ENCODE results near the gene BORCS5. TPM values are rescaled to one million over a fixed set of nuclear protein-coding genes. Genes with fewer than 3 reads are reported as not detected.
"Not testable (repeated sequence)": the region's sequence is repeated elsewhere in the genome, so short reads cannot be mapped to it uniquely, and the experiment has no call there.

BORCS5 gene
- total RNA-seq, result 35.8 TPM

GRCh38 chr12:12356896-12357718 lies at the start of gene BORCS5:
Gene BORCS5 (plus strand): TSS chr12:12357078. CDS start chr12:12357452, 374 bp downstream.
- intact Hi-C loops (cut with DNase I), result no loop called here
- peak; percentile 98 for DNase-seq (ENCODE audit: low spot score)
- ATAC-seq, result peak; percentile 99

- intact Hi-C loops (cut with DNase I); DNase-seq (ENCODE audit: low spot score); ATAC-seq: not testable (repeated sequence)
Observed at GRCh38 chr12:12310695-12311094, 46.2 kb upstream of the BORCS5 start.

GRCh38 chr12:12315838-12316237 lies 41.0 kb upstream of the BORCS5 start:
- ATAC-seq, result no peak
- intact Hi-C loops (cut with DNase I), result no loop called here
- DNase-seq (ENCODE audit: low spot score), result no peak

GRCh38 chr12:12319451-12320183 lies 37.3 kb upstream of the BORCS5 start:
- no peak for DNase-seq (ENCODE audit: low spot score)
- intact Hi-C loops (cut with DNase I), result loop anchor here (10.0 kb wide), 1 partner anchor 235 kb away; no protein-coding TSS in a partner anchor
- ATAC-seq, result peak; percentile 89

GRCh38 chr12:12323118-12323517 lies 33.8 kb upstream of the BORCS5 start:
- DNase-seq (ENCODE audit: low spot score) (no peak), ATAC-seq (no peak)
- intact Hi-C loops (cut with DNase I), result loop anchor here (10.0 kb wide), 1 partner anchor 238 kb away; no protein-coding TSS in a partner anchor

GRCh38 chr12:12323591-12323990 lies 33.3 kb upstream of the BORCS5 start:
- ATAC-seq (no peak), DNase-seq (ENCODE audit: low spot score) (no peak)
- intact Hi-C loops (cut with DNase I), result loop anchor here (10.0 kb wide), 1 partner anchor 239 kb away; no protein-coding TSS in a partner anchor

- intact Hi-C loops (cut with DNase I), result loop anchor here (10.0 kb wide), 1 partner anchor 241 kb away; no protein-coding TSS in a partner anchor
- ATAC-seq (no peak), DNase-seq (ENCODE audit: low spot score) (no peak)
Observed at GRCh38 chr12:12326262-12326661, 30.6 kb upstream of the BORCS5 start.

GRCh38 chr12:12327802-12328201 lies 29.1 kb upstream of the BORCS5 start:
- ATAC-seq, result peak; percentile 41
- no peak for DNase-seq (ENCODE audit: low spot score)
- intact Hi-C loops (cut with DNase I), result loop anchor here (10.0 kb wide), 1 partner anchor 243 kb away; no protein-coding TSS in a partner anchor

GRCh38 chr12:12331244-12331771 lies 25.6 kb upstream of the BORCS5 start:
- DNase-seq (ENCODE audit: low spot score) (no peak), ATAC-seq (no peak)
- intact Hi-C loops (cut with DNase I), result no loop called here

- DNase-seq (ENCODE audit: low spot score), result no peak
- no peak for ATAC-seq
- intact Hi-C loops (cut with DNase I), result no loop called here
Observed at GRCh38 chr12:12331896-12332295, 25.0 kb upstream of the BORCS5 start.

- peak; percentile 50 for ATAC-seq
Observed at GRCh38 chr12:12333407-12334366, 23.2 kb upstream of the BORCS5 start.

GRCh38 chr12:12334367-12335040 lies 22.4 kb upstream of the BORCS5 start:
- intact Hi-C loops (cut with DNase I), result no loop called here
- DNase-seq (ENCODE audit: low spot score) (no peak), ATAC-seq (peak; percentile 59)

More at GRCh38 chr12:12333407-12334366, 23.2 kb upstream of the BORCS5 start:
- no peak for DNase-seq (ENCODE audit: low spot score)
- intact Hi-C loops (cut with DNase I), result no loop called here

- no peak for ATAC-seq
- intact Hi-C loops (cut with DNase I), result no loop called here
- DNase-seq (ENCODE audit: low spot score), result no peak
Observed at GRCh38 chr12:12336049-12336411, 20.8 kb upstream of the BORCS5 start.

GRCh38 chr12:12336511-12336910 lies 20.4 kb upstream of the BORCS5 start:
- DNase-seq (ENCODE audit: low spot score) (no peak), ATAC-seq (no peak)
- intact Hi-C loops (cut with DNase I), result no loop called here

- intact Hi-C loops (cut with DNase I), result no loop called here
- DNase-seq (ENCODE audit: low spot score) (no peak), ATAC-seq (peak; percentile 23)
Observed at GRCh38 chr12:12338527-12339168, 18.2 kb upstream of the BORCS5 start.

- intact Hi-C loops (cut with DNase I), result no loop called here
- DNase-seq (ENCODE audit: low spot score) (peak; percentile 76), ATAC-seq (peak; percentile 86)
Observed at GRCh38 chr12:12349711-12350665, 6.9 kb upstream of the BORCS5 start, which contains the start of gene MANSC1. Gene MANSC1 (minus strand): TSS chr12:12350242. CDS start chr12:12343314, 6,928 bp downstream.

All from sciatic nerve (tissue), 2 donors.